A549 (cell line): ENCODE results near the gene PTPN14. TPM values are rescaled to one million over a fixed set of nuclear protein-coding genes. Genes with fewer than 3 reads are reported as not detected.

ENCODE experiments used
- ATAC-seq, 2 experiments: fragments of 200-7000 bp in 1 of 2; fragments of >200 bp in 1 of 2; cut with Nextera tagmentation in 1 of 2; cut with Tn5 transposase in 1 of 2; 3 replicates each; pipeline versions ENCODE4 v1.8.0 to v1.9.1; 2018 to 2020; ENCODE audit warnings: mild to moderate bottlenecking in 1 of 2, moderate library complexity in 1 of 2
- CTCF ChIA-PET: fragments of 300-600 bp; sonication (Branson Sonifier 250); formaldehyde crosslinking; extraction: SDS; loops from one replicate; lab custom pipeline; 2021; ENCODE audit warnings: antibody characterized with exemption, inconsistent platforms; lab: Yijun Ruan, JAX
- POLR2A ChIA-PET: fragments of 350-600 bp; formaldehyde crosslinking; extraction: SDS; loops from one replicate; lab custom pipeline; 2021; ENCODE audit warnings: antibody characterized with exemption, inconsistent platforms; lab: Yijun Ruan, JAX
- DNase-seq, 2 experiments: peaks; one replicate each; pipeline versions ENCODE4 v3.0.0 to v3.0.0-alpha.2; 2011 to 2016; ENCODE audit warnings: low read depth in 1 of 2, low spot score in 1 of 2
- FAIRE-seq: peaks from 2 replicates; lab custom pipeline; 2011; peaks lifted over from hg19 to GRCh38; lab: Jason Lieb, UNC
- H3K27ac ChIP-seq, 2 experiments: fragments of >200 bp; sonication (Bioruptor Twin); formaldehyde crosslinking; 3 replicates each; pipeline ENCODE4 v1.5.1; 2016 to 2017
- H3K4me1 ChIP-seq: fragments of >200 bp; sonication (Bioruptor Twin); formaldehyde crosslinking; 3 replicates; pipeline ENCODE4 v1.6.1; 2016
- H3K4me2 ChIP-seq: fragments of >200 bp; sonication (Bioruptor Twin); formaldehyde crosslinking; 3 replicates; pipeline ENCODE4 v1.6.1; 2016
- H3K4me3 ChIP-seq: fragments of >200 bp; sonication (Bioruptor Twin); formaldehyde crosslinking; 3 replicates; pipeline ENCODE4 v1.5.1; 2016
- H3K9me3 ChIP-seq: fragments of >200 bp; sonication (Bioruptor Twin); formaldehyde crosslinking; 3 replicates; pipeline ENCODE4 v1.6.1; 2016
- BCL3 ChIP-seq: fragments of >200 bp; sonication (Bioruptor Twin); formaldehyde crosslinking; IDR thresholded peaks from 3 replicates; pipeline ENCODE4 v1.6.1; 2016
- BHLHE40 ChIP-seq: IDR thresholded peaks from 2 replicates; pipeline ENCODE4 v1.6.1; 2012; ENCODE audit warnings: low read depth, low read length, inconsistent platforms
- CEBPB ChIP-seq, 2 experiments: fragments of >200 bp in 1 of 2; sonication (Bioruptor Twin) in 1 of 2; formaldehyde crosslinking in 1 of 2; IDR thresholded peaks; 2 replicates each; pipeline ENCODE4 v1.6.1; 2012 to 2016
- EHF ChIP-seq: fragments of 250-450 bp; sonication (Bioruptor Pico); IDR thresholded peaks from 2 replicates; pipeline ENCODE4 v1.5.0; 2020; ENCODE audit warnings: mild to moderate bottlenecking
- FOSL2 ChIP-seq, 2 experiments: fragments of 450-650 bp in 1 of 2; fragments of >200 bp in 1 of 2; sonication (Bioruptor Twin) in 1 of 2; formaldehyde crosslinking; IDR thresholded peaks; 2 replicates each; pipeline versions ENCODE4 v1.5.0 to v1.6.1; 2016 to 2020; ENCODE audit warnings: mild to moderate bottlenecking in 1 of 2, moderate library complexity in 1 of 2
- FOXS1 ChIP-seq: fragments of 250-450 bp; sonication (Bioruptor Pico); IDR thresholded peaks from 2 replicates; pipeline ENCODE4 v1.5.0; 2020; ENCODE audit warnings: mild to moderate bottlenecking, moderate library complexity
- HOXB13 ChIP-seq: fragments of 250-450 bp; sonication (Bioruptor Pico); IDR thresholded peaks from 2 replicates; pipeline ENCODE4 v1.5.0; 2020; ENCODE audit warnings: low read depth, mild to moderate bottlenecking, moderate library complexity
- HOXB5 ChIP-seq: fragments of 250-450 bp; sonication (Bioruptor Pico); IDR thresholded peaks from 2 replicates; pipeline ENCODE4 v1.5.0; 2020; ENCODE audit warnings: mild to moderate bottlenecking, moderate library complexity
- JUN ChIP-seq, 2 experiments: fragments of >200 bp; sonication (Bioruptor Twin); formaldehyde crosslinking; IDR thresholded peaks; 2 replicates in 1 of 2; 3 replicates in 1 of 2; pipeline ENCODE4 v1.6.1; 2016 to 2017
- KDM5A ChIP-seq: fragments of 200-600 bp; sonication (generic); IDR thresholded peaks from 2 replicates; pipeline ENCODE4 v1.6.1; 2016; ENCODE audit warnings: antibody characterized with exemption, mild to moderate bottlenecking
- NFE2L2 ChIP-seq: fragments of 150-350 bp; conservative IDR thresholded peaks from 2 replicates; pipeline ENCODE4 v1.6.1; 2014; ENCODE audit warnings: low read length
- NPAS2 ChIP-seq: fragments of 250-450 bp; sonication (Bioruptor Pico); IDR thresholded peaks from 2 replicates; pipeline ENCODE4 v1.8.0; 2022; ENCODE audit warnings: mild to moderate bottlenecking, moderate library complexity, borderline replicate concordance
- PBX3 ChIP-seq: IDR thresholded peaks from 2 replicates; pipeline ENCODE4 v1.6.1; 2012
- PHF8 ChIP-seq: fragments of 200-600 bp; sonication (generic); IDR thresholded peaks from 2 replicates; pipeline ENCODE4 v1.6.1; 2016; ENCODE audit warnings: low read depth, mild to moderate bottlenecking, antibody characterized with exemption, moderate library complexity, borderline replicate concordance
- RAD21 ChIP-seq, 2 experiments: fragments of >200 bp in 1 of 2; sonication (Bioruptor Twin) in 1 of 2; formaldehyde crosslinking in 1 of 2; IDR thresholded peaks in 1 of 2; conservative IDR thresholded peaks in 1 of 2; 2 replicates in 1 of 2; 3 replicates in 1 of 2; pipeline ENCODE4 v1.6.1; 2012 to 2018; ENCODE audit warnings: inconsistent platforms in 1 of 2
- SMC3 ChIP-seq: fragments of >200 bp; sonication (Bioruptor Twin); formaldehyde crosslinking; IDR thresholded peaks from 3 replicates; pipeline ENCODE4 v1.6.1; 2018; ENCODE audit warnings: inconsistent platforms
- TP53 ChIP-seq: fragments of 250-450 bp; sonication (Bioruptor Pico); IDR thresholded peaks from 2 replicates; pipeline ENCODE4 v1.5.0; 2021; ENCODE audit warnings: mild to moderate bottlenecking, moderate library complexity
- ZFP36 ChIP-seq: fragments of 450-650 bp; IDR thresholded peaks from 2 replicates; pipeline ENCODE4 v1.6.1; 2014; ENCODE audit warnings: borderline replicate concordance; ENCODE audit not compliant: partially characterized antibody
- WGBS: methylation state at CpG from one replicate; pipeline ENCODE4 v1.1.6; 2017; ENCODE audit errors: missing lambda C conversion rate; 5-methylcytosine and 5-hydroxymethylcytosine counted together
- polyA plus RNA-seq, 4 experiments: library from polyadenylated mRNA; depleted of rRNA in 3 of 4; stranded (reverse); fragments of >200 nt; fragmentation: RNase III in 1 of 4; extraction: RNeasy Plus Mini Kit Qiagen cat#74134 plus additional on column Dnase treatment in 1 of 4; gene quantifications; 2 replicates in 3 of 4; 3 replicates in 1 of 4; pipeline ENCODE4 v1.2.3, GENCODE V29; 2011 to 2017
- TF ChIP-seq, protein P1 (sequence below): IDR thresholded peaks from 2 replicates; pipeline ENCODE4 v1.6.1; 2012
- TF ChIP-seq, protein P2 (sequence below): fragments of 450-650 bp; IDR thresholded peaks from 2 replicates; pipeline ENCODE4 v1.6.1; 2014; ENCODE audit warnings: antibody characterized with exemption
- TF ChIP-seq, protein P3 (sequence below): fragments of 250-450 bp; sonication (Bioruptor Pico); IDR thresholded peaks from 2 replicates; pipeline ENCODE4 v1.5.0; 2021; ENCODE audit warnings: mild to moderate bottlenecking, moderate library complexity, borderline replicate concordance

PTPN14 gene
- polyA plus RNA-seq, 2 of the 4 experiments (the other 2 are of a cell fraction): 9.2 to 10.0 TPM

- POLR2A ChIA-PET: no interaction called here
- 85% methylated on average over 7 of the region's 7 CpGs for WGBS
- FAIRE-seq (no peak), ATAC-seq (no peak), DNase-seq (no peak)
- Histone ChIP-seq H3K4me2 (no peak overlapping the region), H3K9me3 (no peaks in the 10 kb centered on the region), H3K27ac (no peak overlapping the region), H3K4me1 (peaks cover 22% of the 10 kb centered on the region), H3K4me3 (no peak overlapping the region)
- TF ChIP-seq, protein P1, sequence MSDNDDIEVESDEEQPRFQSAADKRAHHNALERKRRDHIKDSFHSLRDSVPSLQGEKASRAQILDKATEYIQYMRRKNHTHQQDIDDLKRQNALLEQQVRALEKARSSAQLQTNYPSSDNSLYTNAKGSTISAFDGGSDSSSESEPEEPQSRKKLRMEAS: no peak
- TF ChIP-seq EHF (CRISPR knock-in tag) (no peak), NPAS2 (CRISPR knock-in tag) (no peak), SMC3 (no peak), RAD21 (conservative IDR thresholded peaks at IDR 0.05 in 1 of 2, IDR thresholded peaks at IDR 0.05 in 1 of 2) (no peak), ZFP36 (no peak), CEBPB (IDR thresholded peaks at IDR 0.05) (no peak), NFE2L2 (no peak), PBX3 (no peak), FOSL2 (IDR thresholded peaks at IDR 0.05) (no peak), FOSL2 (CRISPR knock-in tag; IDR thresholded peaks at IDR 0.05) (no peak), PHF8 (no peak), HOXB5 (CRISPR knock-in tag) (no peak), KDM5A (no peak), FOXS1 (CRISPR knock-in tag) (no peak)
- TF ChIP-seq, protein P2, sequence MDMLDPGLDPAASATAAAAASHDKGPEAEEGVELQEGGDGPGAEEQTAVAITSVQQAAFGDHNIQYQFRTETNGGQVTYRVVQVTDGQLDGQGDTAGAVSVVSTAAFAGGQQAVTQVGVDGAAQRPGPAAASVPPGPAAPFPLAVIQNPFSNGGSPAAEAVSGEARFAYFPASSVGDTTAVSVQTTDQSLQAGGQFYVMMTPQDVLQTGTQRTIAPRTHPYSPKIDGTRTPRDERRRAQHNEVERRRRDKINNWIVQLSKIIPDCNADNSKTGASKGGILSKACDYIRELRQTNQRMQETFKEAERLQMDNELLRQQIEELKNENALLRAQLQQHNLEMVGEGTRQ: no peak
- TF ChIP-seq, protein P3, sequence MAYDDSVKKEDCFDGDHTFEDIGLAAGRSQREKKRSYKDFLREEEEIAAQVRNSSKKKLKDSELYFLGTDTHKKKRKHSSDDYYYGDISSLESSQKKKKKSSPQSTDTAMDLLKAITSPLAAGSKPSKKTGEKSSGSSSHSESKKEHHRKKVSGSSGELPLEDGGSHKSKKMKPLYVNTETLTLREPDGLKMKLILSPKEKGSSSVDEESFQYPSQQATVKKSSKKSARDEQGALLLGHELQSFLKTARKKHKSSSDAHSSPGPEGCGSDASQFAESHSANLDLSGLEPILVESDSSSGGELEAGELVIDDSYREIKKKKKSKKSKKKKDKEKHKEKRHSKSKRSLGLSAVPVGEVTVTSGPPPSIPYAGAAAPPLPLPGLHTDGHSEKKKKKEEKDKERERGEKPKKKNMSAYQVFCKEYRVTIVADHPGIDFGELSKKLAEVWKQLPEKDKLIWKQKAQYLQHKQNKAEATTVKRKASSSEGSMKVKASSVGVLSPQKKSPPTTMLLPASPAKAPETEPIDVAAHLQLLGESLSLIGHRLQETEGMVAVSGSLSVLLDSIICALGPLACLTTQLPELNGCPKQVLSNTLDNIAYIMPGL (CRISPR knock-in tag): no peak
- CTCF ChIA-PET: no interaction called here
Observed at GRCh38 chr1:214493126-214493796, 58.1 kb downstream of the PTPN14 start.

DNA sequence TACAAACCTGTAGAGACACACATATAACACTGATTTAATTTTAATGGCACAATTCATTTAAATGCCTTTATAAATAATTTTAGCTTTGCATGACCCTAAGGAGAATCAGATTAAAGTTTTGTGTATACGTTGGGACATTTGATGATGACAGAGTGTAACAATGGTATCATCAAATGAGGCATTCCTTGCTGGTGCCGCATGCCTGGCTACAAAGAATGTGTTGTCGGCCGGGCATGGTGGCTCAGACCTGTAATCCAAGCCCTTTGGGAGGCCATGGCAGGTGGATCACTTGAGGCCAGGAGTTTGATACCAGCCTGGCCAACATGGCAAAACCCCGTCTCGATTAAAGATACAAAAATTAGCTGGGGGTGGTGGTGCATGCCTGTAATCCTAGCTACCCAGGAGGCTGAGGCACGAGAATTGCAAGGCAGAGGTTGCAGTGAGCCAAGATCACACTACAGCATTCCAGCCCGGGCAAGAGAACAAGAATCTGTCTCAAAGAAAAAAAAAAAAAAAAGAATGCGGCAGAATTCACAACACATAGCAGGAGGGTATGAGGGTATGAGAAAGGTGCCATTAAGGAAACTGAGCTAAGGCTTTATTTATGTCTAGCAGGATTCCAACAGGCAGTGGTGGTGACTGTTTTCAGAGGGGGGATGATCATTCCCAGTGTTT, 58.9 kb downstream of the PTPN14 start:
- Histone ChIP-seq H3K4me1 (peaks cover 22% of the 10 kb centered on the region), H3K4me3 (no peak overlapping the region), H3K9me3 (no peaks in the 10 kb centered on the region), H3K27ac (no peak overlapping the region)
- DNase-seq: no peak
- POLR2A ChIA-PET: no interaction called here
- FAIRE-seq: no peak
- 91% methylated on average over 9 of the region's 9 CpGs for WGBS
- TF ChIP-seq PHF8 (no peak), BHLHE40 (no peak), JUN (IDR thresholded peaks at IDR 0.05) (no peak), HOXB13 (CRISPR knock-in tag) (no peak), TP53 (CRISPR knock-in tag) (no peak), FOXS1 (CRISPR knock-in tag) (no peak), BCL3 (no peak)
- TF ChIP-seq, protein P2: no peak
- TF ChIP-seq, all 56 proteins: peak for 0
- ATAC-seq: no peak
- H3K4me2 ChIP-seq: no peak overlapping the region
- CTCF ChIA-PET: interaction anchor here (1.0 to 1.3 kb wide), 2 partner anchors 14 to 160 kb away, joined by 3 to 4 read pairs; no protein-coding TSS in a partner anchor
